Head of caudate nucleus (tissue), 42 donors: Measurements from ENCODE around the gene BANF1.

Source experiments
- DNase-seq, 42 donors: peaks; one replicate each; pipeline versions ENCODE4 v3.0.0 to v3.0.0-alpha.2; 2020 to 2021; ENCODE audit warnings: mixed read lengths in 7 of 42
- intact Hi-C: fragments of 100-400 bp; cut with DNase I; formaldehyde crosslinking; loops from one replicate; pipeline ENCODE4 v1.15.0; 2022

The BANF1 gene

DNA sequence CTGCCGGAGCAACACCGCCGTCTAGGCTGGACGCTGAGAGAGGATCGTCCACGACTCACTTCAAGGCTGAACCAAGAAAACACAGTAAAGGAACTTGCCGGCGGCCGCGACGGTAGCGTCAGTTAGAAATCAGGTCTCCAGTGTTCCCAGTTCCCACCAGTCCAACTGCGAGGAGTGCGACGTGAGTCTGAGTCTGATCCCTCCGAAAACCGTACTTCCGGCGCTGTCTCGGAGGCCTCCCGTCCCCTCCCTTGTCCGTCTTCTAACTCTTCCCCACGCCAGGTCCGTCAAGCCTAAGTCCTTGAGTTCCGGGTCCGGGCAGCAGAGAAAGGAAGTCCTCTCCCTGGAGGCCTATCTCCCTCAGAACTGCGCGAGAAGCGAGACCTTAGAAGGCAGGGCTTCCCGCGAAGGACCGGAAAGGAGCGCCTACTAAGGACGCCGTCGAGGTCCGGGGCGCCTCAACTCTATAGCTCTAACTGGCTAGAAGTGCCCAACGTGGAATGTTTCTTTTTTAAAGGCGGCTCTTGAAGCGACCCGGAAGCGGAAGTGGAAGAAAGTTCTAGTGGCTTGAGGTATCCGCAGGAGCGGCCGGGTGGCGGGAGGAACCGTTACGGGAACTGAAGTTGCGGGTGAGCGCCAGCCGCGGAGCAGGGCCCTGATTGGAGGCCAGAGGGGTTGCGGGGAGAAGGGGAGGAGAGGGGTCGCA is at the start of gene BANF1, which contains the start of gene EIF1AD:
Gene BANF1, plus strand, starts transcription at position 562 of the 706 bp plus-strand sequence. CDS start 748 bp downstream, outside the sequence.
Gene EIF1AD, minus strand, starts transcription at position 216 of the 706 bp plus-strand sequence. CDS start 1,768 bp downstream, outside the sequence.
- peak; percentile 85 to 99 (median 96) for DNase-seq
- intact Hi-C loops: loop anchor here (1.0 kb wide), 2 partner anchors 41 to 50 kb away; partner anchors contain the start of genes SART1 and SF3B2

DNA sequence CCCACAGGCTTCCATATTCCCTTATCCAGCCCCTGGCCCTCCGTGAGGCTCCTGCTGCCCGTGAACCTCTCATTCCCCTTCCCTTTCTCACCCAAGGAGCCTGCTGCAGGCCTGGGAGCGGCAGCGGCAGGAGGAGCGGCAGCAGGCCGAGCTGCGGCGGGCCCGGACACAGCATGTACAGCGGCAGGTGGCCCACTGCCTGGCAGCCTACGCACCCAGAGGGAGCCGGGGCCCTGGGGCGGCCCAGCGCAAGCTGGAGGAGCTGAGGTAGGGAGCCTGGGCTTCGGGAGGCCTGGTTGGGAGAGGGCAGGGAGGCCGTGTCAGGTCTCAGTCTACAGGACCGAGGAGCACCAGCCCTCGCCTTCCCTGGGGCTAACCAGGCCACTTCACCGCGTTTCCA is 48.8 kb upstream of the BANF1 start:
- no peak for DNase-seq
- intact Hi-C loops: no loop called here

DNA sequence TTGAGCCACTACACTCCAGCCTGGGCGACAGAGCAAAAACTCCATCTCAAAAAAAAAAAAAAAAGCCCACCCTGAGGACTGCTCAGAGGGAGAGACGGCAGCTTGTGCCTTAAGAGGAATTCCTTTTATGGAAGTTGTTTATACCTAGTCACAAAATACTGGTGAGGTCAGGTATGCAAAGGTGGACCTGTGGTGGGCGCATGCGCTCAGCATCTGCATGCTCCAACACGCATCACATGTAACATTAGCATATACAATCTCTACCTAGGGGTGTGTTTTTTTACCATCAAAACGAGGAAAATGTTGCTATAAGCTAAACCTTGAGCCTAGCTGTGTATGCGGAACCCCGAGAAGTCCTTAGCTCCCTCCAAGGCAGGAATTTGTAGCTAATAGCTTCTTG is 47.5 kb upstream of the BANF1 start:
- intact Hi-C loops: no loop called here

DNA sequence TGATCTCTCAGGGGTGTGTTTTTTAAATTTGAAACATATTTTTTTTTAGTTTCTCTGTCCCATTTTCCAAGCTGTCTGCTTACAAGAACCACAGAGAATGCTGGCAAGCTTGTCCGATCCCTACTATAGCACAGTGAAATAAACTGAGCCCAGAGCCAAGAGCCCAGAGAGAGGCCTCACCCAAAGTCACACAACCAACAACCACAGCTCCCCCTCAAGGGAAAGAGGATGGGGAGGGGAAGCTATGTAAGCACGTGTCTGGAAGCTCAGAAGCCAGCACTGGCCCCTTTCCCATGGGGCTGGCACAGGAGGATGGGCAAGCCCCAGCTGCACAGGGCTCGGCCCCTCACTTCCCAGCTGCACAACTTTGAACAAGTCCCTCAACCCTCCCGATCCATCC is 44.0 kb upstream of the BANF1 start:
- intact Hi-C loops: no loop called here
- DNase-seq: no peak

More for the DNA sequence above, 47.5 kb upstream of the BANF1 start:
- DNase-seq: no peak

GRCh38 chr11:65958774-65959420 is 43.4 kb upstream of the BANF1 start:
- no peak for DNase-seq
- intact Hi-C loops: no loop called here

- intact Hi-C loops: loop anchor here (1.0 to 5.0 kb wide), 3 partner anchors 41 to 99 kb away; partner anchors contain the start of genes BANF1, C11orf68, DRAP1 and EIF1AD
- no peak for DNase-seq
Measured at GRCh38 chr11:65960824-65961266, 41.5 kb upstream of the BANF1 start.

GRCh38 chr11:65961267-65962140 is 40.8 kb upstream of the BANF1 start, which contains the start of gene SART1:
SART1 (plus strand) TSS chr11:65961734; CDS start chr11:65961781, 47 bp downstream.
- peak; percentile 93 to 100 (median 98) for DNase-seq

DNA sequence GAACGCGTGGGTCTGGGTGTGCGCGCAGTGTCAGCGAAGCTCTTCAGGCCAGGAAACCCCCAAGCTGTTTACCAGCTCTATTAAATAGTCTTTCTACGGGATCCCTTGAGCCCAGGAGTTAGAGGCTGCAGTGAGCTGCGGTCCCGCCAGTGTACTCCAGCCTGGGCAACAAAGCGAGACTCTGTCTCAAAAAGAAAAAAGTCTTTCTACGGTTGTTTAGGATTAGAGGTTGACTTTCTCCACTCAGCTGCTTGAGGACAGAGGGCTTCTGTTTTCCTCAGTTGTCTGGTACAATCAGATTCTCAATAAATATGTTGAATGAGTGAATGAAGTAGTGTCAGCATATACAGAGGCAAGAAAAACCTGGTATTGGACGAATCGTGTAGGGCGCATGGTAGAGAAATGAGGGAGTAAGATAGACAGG is 40.1 kb upstream of the BANF1 start:
- DNase-seq: no peak
- intact Hi-C loops: loop anchor here (5.0 kb wide), 2 partner anchors 45 to 100 kb away; partner anchors contain the start of genes C11orf68, DRAP1 and MUS81

More at GRCh38 chr11:65961267-65962140, 40.8 kb upstream of the BANF1 start, which contains the start of gene SART1:
- intact Hi-C loops: loop anchor here (1.0 to 5.0 kb wide), 3 partner anchors 41 to 99 kb away; partner anchors contain the start of genes BANF1, C11orf68, DRAP1 and EIF1AD

- no peak for DNase-seq
- intact Hi-C loops: loop anchor here (5.0 kb wide), 2 partner anchors 48 to 103 kb away; partner anchors contain the start of genes C11orf68, DRAP1 and MUS81
Measured at GRCh38 chr11:65964906-65965305, 37.4 kb upstream of the BANF1 start.

DNA sequence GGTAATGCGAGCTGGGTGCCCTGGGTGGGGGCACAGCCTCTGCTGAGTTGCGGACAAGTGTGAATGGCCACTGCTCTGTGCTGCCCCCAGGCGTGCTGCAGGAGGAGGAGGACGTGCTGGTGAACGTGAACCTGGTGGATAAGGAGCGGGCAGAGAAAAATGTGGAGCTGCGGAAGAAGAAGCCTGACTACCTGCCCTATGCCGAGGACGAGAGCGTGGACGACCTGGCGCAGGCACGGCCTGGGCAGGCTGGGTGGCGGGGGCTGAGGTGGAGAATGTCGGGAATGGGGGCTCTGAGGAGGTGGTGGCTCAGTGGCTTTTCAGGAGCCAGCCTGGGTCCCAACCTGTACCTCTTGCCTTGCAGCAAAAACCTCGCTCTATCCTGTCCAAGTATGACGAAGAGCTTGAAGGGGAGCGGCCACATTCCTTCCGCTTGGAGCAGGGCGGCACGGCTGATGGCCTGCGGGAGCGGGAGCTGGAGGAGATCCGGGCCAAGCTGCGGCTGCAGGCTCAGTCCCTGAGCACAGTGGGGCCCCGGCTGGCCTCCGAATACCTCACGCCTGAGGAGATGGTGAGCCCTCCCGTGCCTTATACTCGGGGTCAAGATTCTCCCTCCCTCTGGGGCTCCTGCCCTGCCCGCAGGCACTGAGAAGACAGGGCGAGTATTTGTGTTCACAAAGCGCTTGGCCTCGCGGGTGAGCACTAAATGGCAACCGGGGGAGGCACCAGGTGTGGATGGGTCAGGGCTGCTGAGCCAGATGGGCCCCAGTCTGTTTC is 36.1 kb upstream of the BANF1 start:
- no peak for DNase-seq
- intact Hi-C loops: no loop called here

DNA sequence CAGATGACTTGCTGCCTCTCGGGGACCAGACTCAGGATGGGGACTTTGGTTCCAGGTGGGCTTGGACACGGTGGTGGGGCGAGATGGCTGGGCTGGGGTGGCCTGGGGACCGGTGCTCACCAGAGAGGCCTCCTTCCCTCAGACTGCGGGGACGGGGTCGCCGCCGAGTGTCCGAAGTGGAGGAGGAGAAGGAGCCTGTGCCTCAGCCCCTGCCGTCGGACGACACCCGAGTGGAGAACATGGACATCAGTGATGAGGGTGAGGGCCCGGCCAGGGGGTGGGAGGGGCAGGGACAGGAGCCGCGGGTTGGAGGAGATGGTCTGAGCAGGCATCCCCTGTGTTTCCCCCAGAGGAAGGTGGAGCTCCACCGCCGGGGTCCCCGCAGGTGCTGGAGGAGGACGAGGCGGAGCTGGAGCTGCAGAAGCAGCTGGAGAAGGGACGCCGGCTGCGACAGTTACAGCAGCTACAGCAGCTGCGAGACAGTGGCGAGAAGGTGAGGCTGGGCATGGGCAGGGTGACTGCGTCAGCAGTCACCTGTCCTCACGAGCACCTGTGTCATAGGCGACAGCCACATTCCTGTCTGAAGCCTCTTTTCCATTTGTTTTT is 34.9 kb upstream of the BANF1 start:
- no peak for DNase-seq
- intact Hi-C loops: no loop called here

- intact Hi-C loops: no loop called here
Measured at GRCh38 chr11:65968600-65969482, 33.5 kb upstream of the BANF1 start.

GRCh38 chr11:65972116-65972515 is 30.2 kb upstream of the BANF1 start:
- intact Hi-C loops: no loop called here
- no peak for DNase-seq

More at GRCh38 chr11:65968600-65969482, 33.5 kb upstream of the BANF1 start:
- no peak for DNase-seq

GRCh38 chr11:65973439-65974110 is 28.7 kb upstream of the BANF1 start:
- DNase-seq: no peak
- intact Hi-C loops: no loop called here

DNA sequence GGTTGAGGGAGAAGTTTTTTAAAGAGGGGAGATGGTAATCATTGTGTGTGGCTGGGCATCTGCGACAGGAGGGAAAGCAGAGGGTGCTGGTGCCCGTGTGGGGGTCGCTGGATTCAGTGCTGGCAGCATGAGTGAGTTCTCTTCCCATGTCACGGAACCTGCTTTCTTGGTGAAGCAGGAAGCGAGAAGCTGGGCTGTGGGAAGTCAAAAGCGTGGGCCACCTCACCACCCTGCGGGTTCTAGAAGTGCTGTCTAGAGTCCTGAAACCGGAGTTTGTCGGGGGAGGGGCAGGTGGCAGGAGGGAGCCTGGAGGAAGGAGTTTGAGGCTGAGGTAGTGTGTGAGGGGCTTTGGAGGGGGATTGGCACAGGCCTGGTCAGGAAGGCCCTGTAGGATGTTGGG is 26.5 kb upstream of the BANF1 start:
- DNase-seq: no peak
- intact Hi-C loops: no loop called here
